Ishikawa (cell line): ENCODE results near the gene APOBEC3H.

ENCODE experiments used
- CEBPB ChIP-seq: IDR thresholded peaks from 2 replicates; pipeline ENCODE4 v1.6.1; 2012
- CREB1 ChIP-seq: IDR thresholded peaks from 2 replicates; pipeline ENCODE4 v1.6.1; 2012; ENCODE audit warnings: low read depth
- EGR1 ChIP-seq: IDR thresholded peaks from 2 replicates; pipeline ENCODE4 v1.6.1; 2012
- EP300 ChIP-seq: IDR thresholded peaks from 2 replicates; pipeline ENCODE4 v1.6.1; 2012; ENCODE audit warnings: borderline replicate concordance
- FOXM1 ChIP-seq: IDR thresholded peaks from 2 replicates; pipeline ENCODE4 v1.6.1; 2012; ENCODE audit warnings: low read depth, borderline replicate concordance
- MAX ChIP-seq: IDR thresholded peaks from 2 replicates; pipeline ENCODE4 v1.6.1; 2012
- NFIC ChIP-seq: IDR thresholded peaks from 2 replicates; pipeline ENCODE4 v1.6.1; 2012
- RAD21 ChIP-seq: IDR thresholded peaks from 2 replicates; pipeline ENCODE4 v1.6.1; 2012; ENCODE audit warnings: low read depth
- REST ChIP-seq: IDR thresholded peaks from 2 replicates; pipeline ENCODE4 v1.6.1; 2012; ENCODE audit warnings: low read depth, mild to moderate bottlenecking
- TAF1 ChIP-seq: IDR thresholded peaks from 2 replicates; pipeline ENCODE4 v1.6.1; 2012; ENCODE audit warnings: low read depth, mild to moderate bottlenecking
- TCF12 ChIP-seq: IDR thresholded peaks from 2 replicates; pipeline ENCODE4 v1.6.1; 2012; ENCODE audit warnings: low read depth
- TEAD4 ChIP-seq: IDR thresholded peaks from 2 replicates; pipeline ENCODE4 v1.6.1; 2012
- USF1 ChIP-seq: IDR thresholded peaks from 2 replicates; pipeline ENCODE4 v1.6.1; 2012
- YY1 ChIP-seq: IDR thresholded peaks from 2 replicates; pipeline ENCODE4 v1.6.1; 2012; ENCODE audit warnings: low read depth
- ZBTB7A ChIP-seq: IDR thresholded peaks from 2 replicates; pipeline ENCODE4 v1.6.1; 2012; ENCODE audit warnings: low read depth

APOBEC3H gene

GRCh38 chr22:39106326-39106725 lies 9.3 kb downstream of the APOBEC3H start:
- no peak for TF ChIP-seq CEBPB
- TF ChIP-seq RAD21: no peak
- TF ChIP-seq CREB1: no peak
- TF ChIP-seq NFIC: no peak
- TF ChIP-seq TCF12: no peak
- TF ChIP-seq FOXM1: no peak
- TF ChIP-seq TEAD4: no peak

- TF ChIP-seq EP300: no peak
Measured at GRCh38 chr22:39108487-39108886, 11.4 kb downstream of the APOBEC3H start.

GRCh38 chr22:39109361-39109760 lies 12.3 kb downstream of the APOBEC3H start:
- no peak for TF ChIP-seq TCF12
- no peak for TF ChIP-seq ZBTB7A
- no peak for TF ChIP-seq TEAD4
- no peak for TF ChIP-seq CEBPB
- TF ChIP-seq YY1: no peak
- TF ChIP-seq MAX: no peak
- TF ChIP-seq CREB1: no peak
- TF ChIP-seq REST: no peak
- no peak for TF ChIP-seq EP300
- no peak for TF ChIP-seq TAF1
- TF ChIP-seq NFIC: no peak
- no peak for TF ChIP-seq FOXM1
- no peak for TF ChIP-seq EGR1
- no peak for TF ChIP-seq RAD21

- TF ChIP-seq CEBPB (0 out of 2 replicates have a peak, but pooled peaks have one; percentile 19), ZBTB7A (no peak)
Measured at GRCh38 chr22:39110631-39111561, 13.9 kb downstream of the APOBEC3H start.

- TF ChIP-seq REST: no peak
- no peak for TF ChIP-seq CEBPB
- no peak for TF ChIP-seq RAD21
Measured at GRCh38 chr22:39114112-39114511, 17.1 kb downstream of the APOBEC3H start.

GRCh38 chr22:39115570-39115969 lies 18.5 kb downstream of the APOBEC3H start:
- TF ChIP-seq CREB1 (no peak), MAX (no peak), ZBTB7A (no peak), TAF1 (no peak), REST (no peak), YY1 (no peak), EGR1 (no peak), USF1 (no peak), NFIC (no peak), CEBPB (no peak), TEAD4 (no peak), FOXM1 (no peak), EP300 (no peak), TCF12 (no peak), RAD21 (no peak)
